Inflammatory macrophage (primary cell): ENCODE results near the gene ITGB6.
A peak's percentile ranks its signal among the peaks of the same experiment; 100 is the strongest.
"Not testable (repeated sequence)": the region's sequence is repeated elsewhere in the genome, so short reads cannot be mapped to it uniquely, and the experiment has no call there.

Experiments
- DNase-seq, 2 donors: peaks; one replicate each; pipeline ENCODE4 v3.0.0-alpha.2; 2020 to 2022

The ITGB6 gene

GRCh38 chr2:160137464-160137863, 62.6 kb downstream of the ITGB6 start:
- no peak for DNase-seq

- no peak for DNase-seq
Observed at GRCh38 chr2:160132761-160133160, 67.3 kb downstream of the ITGB6 start.

DNA sequence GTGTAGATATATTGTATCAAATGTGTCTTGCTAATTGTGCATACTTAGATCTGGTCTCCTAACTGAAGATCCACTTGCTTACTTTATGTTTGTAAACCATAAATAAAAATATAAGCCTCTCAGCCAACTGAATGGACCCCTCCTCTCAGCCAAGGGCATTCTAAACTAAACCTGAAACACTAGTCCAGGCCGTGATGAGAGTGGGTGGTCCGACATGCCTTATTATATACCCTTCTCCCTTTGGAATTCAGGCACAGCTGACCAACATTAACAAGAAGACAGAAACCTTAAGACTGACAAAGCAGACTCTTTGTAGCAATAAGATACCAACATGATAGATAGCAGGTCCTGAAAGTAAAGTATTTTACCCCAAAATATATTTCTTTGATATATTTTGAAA, 73.3 kb downstream of the ITGB6 start:
- DNase-seq, result no peak

GRCh38 chr2:160126315-160126714, 73.8 kb downstream of the ITGB6 start:
- DNase-seq, result no peak

DNA sequence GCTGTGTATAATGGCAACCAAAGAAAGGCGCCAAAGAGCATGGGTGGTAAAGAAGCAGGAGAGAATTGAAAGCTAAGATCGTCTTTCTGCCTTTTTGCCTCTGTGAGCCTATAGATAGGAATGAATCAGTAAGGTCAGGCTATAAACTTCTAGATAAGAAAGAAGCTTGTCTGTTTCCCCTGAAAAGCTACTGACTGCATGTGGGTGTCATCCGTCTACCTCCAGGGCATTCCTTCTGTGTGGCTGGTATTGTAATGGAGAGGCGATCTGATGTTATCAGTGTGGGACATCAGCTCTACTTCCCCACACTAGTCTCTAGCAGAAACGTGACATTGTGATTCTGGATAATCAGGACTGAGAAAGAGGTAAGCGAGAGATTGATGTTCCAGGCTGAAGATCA, 74.2 kb downstream of the ITGB6 start:
- no peak for DNase-seq

DNA sequence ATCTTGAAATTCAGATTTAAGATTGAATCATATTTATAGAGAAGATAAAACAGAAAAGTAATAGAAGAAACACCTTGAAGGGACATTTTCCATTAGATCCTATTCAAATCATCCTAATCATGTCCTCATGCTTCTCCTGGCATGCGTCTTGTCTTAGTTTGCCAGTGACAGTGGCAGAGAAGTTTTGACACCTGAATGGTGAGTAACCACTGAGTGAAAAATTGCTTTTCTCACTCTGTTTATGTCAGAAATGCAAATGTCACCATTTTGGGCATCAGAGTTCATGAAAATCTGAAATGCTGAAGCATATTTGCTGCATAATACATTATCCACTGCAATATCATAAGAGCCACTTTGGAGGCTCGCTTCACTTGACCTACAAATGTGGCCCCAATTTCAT, 74.7 kb downstream of the ITGB6 start:
- no peak for DNase-seq

GRCh38 chr2:160124571-160124970, 75.5 kb downstream of the ITGB6 start:
- no peak for DNase-seq

GRCh38 chr2:160114721-160115120, 85.4 kb downstream of the ITGB6 start:
- not testable (repeated sequence) for DNase-seq

- no peak for DNase-seq
Observed at GRCh38 chr2:160114020-160114419, 86.1 kb downstream of the ITGB6 start.

DNA sequence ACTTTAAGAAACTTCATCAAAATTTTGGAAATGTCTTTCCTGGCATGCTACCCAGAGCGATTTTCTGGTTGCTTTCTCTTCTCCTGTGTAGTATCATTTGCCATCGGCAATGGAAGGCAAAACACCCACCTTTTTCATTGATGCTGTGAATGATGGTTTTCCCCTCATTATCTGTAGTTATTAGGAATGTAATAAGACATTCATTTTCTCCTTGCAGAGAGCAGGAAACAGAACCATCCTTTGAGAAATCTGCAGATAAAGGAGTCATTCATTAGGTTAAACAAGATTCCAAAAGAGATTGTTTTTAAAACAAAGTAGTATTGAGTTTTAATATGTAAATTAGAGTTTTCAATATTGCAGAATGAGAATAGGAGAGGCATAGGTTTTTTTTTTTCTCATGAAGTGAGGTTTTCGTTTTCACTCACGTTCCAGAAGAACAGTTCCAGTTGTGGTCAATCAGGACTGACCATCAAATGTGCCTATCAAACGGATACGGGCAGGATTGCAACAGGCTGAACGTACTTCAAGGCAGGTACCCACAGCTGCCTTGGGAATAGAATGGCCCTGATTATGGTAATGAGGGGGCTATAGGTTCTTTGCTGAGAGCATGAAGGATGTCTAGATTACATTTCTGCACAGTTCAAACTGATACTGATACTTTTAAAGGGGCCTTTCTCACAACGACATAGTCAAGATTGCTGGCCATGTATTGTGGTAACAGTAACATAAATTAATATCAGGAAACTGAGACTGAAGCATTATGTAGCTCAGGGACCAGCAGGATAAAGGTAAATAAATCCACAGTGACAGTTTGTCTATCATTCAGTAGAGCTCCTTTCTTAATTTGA, 87.9 kb downstream of the ITGB6 start:
- no peak for DNase-seq

DNA sequence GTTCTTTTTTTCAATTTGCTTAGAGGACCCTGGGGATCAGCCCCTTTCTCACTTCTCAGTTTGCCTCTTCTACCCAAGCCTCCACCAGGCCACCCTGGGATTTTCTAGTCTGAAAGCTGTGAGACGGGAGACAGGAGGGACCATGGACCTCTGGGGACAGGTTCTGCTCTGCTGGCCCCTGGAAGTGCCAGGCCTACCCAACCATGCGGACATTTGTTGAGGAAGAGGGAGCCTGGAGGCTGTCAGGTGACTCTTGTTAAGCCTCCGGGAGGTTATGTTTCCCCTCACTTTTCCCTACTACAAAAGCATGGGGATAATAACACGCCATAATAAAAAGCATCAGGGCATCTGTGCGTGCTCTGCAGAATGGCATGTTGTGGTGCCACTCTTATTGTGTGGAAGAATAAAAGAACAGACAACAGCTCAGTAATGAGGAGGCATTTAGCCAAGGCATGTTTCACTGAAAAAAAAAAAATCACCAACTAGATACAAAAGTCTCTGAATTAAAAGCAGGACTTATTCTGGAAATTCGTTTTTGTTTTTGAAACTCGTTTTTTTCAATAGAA, 89.3 kb downstream of the ITGB6 start:
- no peak for DNase-seq

DNA sequence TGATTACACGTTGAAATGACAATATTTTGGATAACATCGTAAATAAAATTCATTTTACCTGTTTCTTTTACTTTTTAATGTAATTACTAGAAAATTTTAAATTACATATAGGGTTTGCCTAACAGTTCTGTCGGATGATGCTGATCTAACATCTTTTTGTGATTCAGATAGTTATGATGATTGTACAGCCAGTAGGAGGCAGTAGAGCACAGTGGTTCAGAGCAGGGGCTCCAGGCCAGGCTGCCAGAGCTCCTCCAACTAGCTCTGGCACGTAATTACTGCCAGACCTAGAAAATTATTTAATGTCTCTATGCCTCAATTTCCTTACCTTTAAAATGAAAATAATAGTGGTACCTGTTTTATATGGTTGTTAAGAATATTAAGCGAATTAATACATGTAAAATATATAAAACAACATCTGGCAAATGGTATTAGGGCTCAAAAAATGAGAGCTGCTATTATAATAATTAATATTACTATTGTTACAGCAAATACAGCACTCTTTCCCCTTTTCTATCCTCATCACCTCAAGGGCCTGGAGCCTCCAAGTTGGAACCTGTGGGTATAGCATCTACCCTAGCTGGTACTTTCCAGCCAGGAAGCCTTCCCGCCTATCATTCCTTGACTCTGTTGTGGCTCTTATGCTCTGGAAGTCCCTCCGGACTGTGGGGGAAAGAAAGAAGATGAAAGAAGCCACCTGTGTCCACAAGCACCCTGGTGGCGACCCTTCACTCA, 90.0 kb downstream of the ITGB6 start:
- DNase-seq, result peak; percentile 75 to 81

GRCh38 chr2:160109243-160109642, 90.8 kb downstream of the ITGB6 start:
- no peak for DNase-seq

DNA sequence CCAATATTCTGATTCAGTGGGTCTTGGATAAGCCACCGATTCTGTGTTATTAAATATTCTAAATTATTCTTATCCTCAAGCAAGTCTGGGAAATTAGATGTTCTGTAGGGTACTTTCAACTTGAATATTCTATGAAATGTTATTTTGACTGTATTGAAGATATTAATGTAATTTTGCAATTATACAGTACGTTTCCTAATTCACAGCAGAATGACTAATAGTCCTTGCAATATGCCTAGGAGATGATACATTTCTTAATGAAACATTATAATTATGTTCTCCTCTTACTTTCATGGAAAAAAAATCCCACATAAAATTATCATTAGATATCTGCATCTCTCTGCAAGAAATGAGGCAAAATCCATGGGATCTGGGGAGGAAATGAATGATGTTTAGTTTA, 91.4 kb downstream of the ITGB6 start:
- DNase-seq, result peak in 1 of 2 donors; percentile 53

DNA sequence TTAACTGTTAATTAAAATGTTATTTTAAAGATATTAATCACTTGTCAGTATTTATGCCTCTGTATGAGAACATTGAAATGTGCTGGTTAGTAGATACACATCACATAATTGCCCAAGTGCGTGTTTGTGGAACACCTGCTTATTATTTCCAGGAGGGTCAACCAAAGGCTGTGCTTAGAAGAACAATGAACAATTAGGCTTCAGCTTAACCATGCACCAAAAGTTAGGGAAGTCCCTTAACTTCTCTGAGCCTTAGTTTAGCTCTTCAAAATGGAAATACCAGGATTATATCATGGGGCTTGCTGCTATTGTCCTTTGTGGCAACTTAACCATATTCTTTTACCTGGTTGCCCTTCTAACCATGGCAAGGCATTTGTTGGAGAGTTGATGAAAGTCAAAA, 94.7 kb downstream of the ITGB6 start:
- no peak for DNase-seq

DNA sequence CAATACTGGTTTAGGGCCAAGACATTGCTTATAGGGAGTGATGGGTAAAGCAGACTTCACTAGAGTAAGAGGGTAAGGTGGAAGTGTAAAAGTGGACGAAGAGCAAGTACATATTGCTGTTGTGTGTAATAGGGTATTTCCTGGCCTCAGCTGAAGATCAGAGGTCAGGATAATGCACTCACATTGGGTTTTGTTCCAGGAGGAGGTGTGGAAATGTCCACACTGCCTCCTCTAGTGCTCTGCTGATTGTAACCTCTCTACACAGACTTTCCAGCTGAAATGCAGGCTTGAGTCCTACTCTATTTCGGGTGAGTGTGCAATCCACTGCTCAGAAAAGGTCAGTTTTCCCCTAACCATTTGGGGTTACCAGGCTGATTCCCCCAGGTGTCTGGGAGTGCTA, 96.0 kb downstream of the ITGB6 start:
- DNase-seq, result no peak

DNA sequence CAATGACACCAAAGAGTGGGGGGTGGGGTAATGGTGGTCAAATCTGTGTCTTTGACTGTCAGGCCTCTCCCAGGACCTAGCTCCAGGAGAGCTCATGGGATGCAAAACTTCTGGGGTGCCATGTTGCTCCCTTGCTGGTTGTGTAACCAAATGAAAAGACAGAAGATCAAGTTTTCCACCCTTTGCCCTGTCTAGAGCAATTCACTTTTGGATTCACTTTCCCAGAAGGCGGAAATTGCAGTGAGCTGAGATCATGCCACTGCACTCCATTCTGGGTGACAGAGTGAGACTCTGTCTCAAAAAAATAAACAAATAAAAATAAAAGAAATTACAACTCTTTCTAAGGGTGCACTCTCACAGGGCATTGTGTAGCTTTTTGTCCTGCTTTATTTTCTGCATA, 102.7 kb downstream of the ITGB6 start:
- no peak for DNase-seq

DNA sequence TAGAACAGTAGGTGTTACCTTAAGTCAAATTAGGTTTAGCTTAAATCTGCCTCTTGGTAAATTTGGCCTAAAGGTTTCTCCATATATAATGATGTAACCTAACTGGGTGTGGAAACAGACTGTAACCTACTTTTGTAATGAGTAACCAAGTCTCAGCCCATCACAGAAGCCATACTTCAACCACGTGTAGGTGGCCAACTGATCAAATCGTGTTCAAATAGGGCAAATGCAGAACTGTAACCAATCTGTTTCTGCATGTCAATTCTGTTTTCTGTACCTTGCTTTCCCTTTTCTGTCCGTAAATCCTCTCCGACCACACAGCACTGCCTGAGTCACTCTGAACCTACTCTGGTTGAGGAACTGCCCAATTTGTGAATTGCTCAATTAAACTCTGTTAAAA, 103.7 kb downstream of the ITGB6 start:
- DNase-seq, result peak; percentile 88 to 94

GRCh38 chr2:160092445-160092844, 107.6 kb downstream of the ITGB6 start:
- DNase-seq, result no peak

- no peak for DNase-seq
Observed at GRCh38 chr2:160091381-160091780, 108.7 kb downstream of the ITGB6 start.

DNA sequence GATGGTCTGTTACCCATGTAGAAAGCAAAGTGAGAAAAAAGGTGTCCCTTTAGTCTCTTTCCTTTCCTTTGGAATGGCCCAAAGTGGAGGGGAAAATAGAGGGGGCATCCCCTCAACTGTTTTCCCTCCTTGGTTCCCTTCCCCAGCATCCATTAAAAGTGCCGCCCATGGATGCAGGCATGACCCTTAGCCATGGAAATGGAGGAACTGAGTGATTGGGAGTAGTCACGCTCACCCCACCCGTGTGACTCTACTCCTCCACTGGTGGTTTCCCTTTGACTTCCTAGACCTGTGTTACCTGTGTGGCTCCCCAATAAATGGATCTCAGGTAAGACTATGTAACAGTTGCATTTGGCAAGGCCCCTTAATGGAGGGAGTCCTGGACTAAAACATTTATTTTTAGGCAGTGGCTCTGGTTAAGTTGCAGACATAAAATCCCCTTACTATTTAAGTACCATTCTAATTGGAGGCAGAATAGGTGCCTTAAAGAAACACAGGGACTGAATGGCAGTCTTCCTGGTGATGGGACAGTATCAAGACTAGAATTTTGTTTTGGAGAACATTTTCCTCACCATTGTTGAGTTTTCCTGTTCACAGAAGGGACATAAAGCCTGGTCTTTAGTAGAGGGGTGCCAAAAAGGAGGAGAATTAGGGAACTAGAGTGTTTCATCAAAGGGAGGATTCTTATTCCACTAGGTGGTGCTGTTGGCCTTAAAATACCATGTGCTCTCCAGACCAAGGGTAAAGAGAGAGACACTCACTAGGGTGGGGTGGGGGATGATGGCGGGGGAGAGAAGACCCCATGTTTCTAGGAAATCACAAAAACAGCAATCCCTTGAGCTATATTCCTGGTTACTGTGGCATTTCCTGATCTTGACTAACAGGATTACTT, 112.0 kb downstream of the ITGB6 start:
- DNase-seq, result peak; percentile 52 to 53

DNA sequence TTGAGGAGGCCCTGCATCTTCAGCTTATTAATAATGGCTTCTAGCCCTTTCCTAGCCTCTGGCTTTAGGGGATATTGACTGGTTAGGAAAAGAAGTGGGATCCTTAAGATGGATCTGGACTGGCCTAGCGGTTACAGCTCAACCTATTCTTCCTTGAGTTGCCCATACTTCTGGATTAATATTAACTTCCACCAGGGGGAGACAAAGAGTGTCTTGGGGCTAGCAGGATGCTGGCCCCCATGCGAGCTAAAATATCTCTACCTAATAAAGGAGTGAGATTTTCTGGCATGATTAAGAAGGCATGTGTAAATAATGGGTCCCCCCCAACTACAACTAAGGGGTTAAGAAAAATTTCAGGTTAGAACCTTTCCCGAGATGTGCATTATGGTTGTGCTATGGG, 114.4 kb downstream of the ITGB6 start:
- DNase-seq, result no peak
